ENCODE measurements around the gene SLC43A3.

- TF ChIP-seq CTCF (IDR thresholded peaks at IDR 0.05; ENCODE audit: low read depth, low read length, poor library complexity, severe bottlenecking) (no peak), EZH2phosphoT487 (IDR thresholded peaks at IDR 0.05; ENCODE audit: borderline replicate concordance, low read length) (no peak)
Observed at GRCh38 chr11:57399972-57400578, 26.8 kb downstream of the SLC43A3 start.

Measured in DOHH2 (cell line).